Osteocyte (in vitro differentiated cells): Measurements from ENCODE around the gene INPP4B. TPM values are rescaled to one million over a fixed set of nuclear protein-coding genes. Genes with fewer than 3 reads are reported as not detected.

Source experiments
- DNase-seq: peaks from one replicate; pipeline ENCODE4 v3.0.0; 2021; ENCODE audit warnings: mixed read lengths; ENCODE audit not compliant: unreplicated experiment; ENCODE audit errors: extremely low spot score
- H3K27ac Mint-ChIP-seq: one replicate; pipeline ENCODE4 v1.8.0; 2021; ENCODE audit warnings: mild to moderate bottlenecking, mixed read lengths; ENCODE audit not compliant: unreplicated experiment
- H3K27me3 Mint-ChIP-seq: one replicate; pipeline ENCODE4 v1.8.0; 2021; ENCODE audit warnings: mixed read lengths; ENCODE audit not compliant: unreplicated experiment
- H3K36me3 Mint-ChIP-seq: one replicate; pipeline ENCODE4 v1.8.0; 2021; ENCODE audit warnings: mixed read lengths; ENCODE audit not compliant: unreplicated experiment
- H3K4me1 Mint-ChIP-seq: one replicate; pipeline ENCODE4 v1.8.0; 2021; ENCODE audit warnings: mixed read lengths; ENCODE audit not compliant: unreplicated experiment
- H3K4me3 Mint-ChIP-seq: one replicate; pipeline ENCODE4 v1.8.0; 2021; ENCODE audit warnings: mild to moderate bottlenecking, moderate library complexity, mixed read lengths; ENCODE audit not compliant: unreplicated experiment
- H3K9me3 Mint-ChIP-seq: one replicate; pipeline ENCODE4 v1.8.0; 2021; ENCODE audit warnings: mixed read lengths; ENCODE audit not compliant: unreplicated experiment
- total RNA-seq: library from RNA; stranded (reverse); gene quantifications from 2 replicates; pipeline ENCODE4 v1.2.1, GENCODE V29; 2021
- TF ChIP-seq, protein P1 (sequence below): fragments of 200-600 bp; sonication (generic); IDR thresholded peaks from 2 replicates; pipeline ENCODE4 v1.5.0; 2021; ENCODE audit warnings: antibody characterized with exemption, mild to moderate bottlenecking, moderate library complexity

INPP4B gene
- total RNA-seq, 1 donor from 2014 or later, result 10.9 TPM

DNA sequence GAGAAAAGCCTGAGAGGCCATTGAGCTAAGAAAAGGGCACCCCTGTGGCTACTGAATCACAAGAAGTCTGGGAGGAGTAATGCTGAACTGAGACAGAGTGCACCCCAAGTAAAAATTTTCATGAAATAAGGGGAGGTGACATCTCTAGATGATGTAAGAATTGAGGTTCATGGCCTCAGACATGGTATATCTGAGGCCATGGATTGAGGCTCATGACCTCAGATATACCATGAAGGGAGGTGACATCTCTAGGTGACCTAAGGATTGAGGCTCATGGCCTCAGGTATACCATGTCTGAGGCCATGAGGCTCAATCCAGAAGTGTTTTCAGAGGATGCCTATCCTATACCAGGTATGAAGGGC is 560.9 kb downstream of the INPP4B start:
- Mint-ChIP-seq H3K4me3 (no peak overlapping the region), H3K27me3 (no peaks in the 10 kb centered on the region), H3K36me3 (peaks cover 3% of the 10 kb centered on the region), H3K9me3 (peaks cover 4% of the 10 kb centered on the region), H3K4me1 (no peaks in the 10 kb centered on the region), H3K27ac (no peak overlapping the region)
- TF ChIP-seq, protein P1, sequence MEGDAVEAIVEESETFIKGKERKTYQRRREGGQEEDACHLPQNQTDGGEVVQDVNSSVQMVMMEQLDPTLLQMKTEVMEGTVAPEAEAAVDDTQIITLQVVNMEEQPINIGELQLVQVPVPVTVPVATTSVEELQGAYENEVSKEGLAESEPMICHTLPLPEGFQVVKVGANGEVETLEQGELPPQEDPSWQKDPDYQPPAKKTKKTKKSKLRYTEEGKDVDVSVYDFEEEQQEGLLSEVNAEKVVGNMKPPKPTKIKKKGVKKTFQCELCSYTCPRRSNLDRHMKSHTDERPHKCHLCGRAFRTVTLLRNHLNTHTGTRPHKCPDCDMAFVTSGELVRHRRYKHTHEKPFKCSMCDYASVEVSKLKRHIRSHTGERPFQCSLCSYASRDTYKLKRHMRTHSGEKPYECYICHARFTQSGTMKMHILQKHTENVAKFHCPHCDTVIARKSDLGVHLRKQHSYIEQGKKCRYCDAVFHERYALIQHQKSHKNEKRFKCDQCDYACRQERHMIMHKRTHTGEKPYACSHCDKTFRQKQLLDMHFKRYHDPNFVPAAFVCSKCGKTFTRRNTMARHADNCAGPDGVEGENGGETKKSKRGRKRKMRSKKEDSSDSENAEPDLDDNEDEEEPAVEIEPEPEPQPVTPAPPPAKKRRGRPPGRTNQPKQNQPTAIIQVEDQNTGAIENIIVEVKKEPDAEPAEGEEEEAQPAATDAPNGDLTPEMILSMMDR, result no peak
- no peak for DNase-seq

DNA sequence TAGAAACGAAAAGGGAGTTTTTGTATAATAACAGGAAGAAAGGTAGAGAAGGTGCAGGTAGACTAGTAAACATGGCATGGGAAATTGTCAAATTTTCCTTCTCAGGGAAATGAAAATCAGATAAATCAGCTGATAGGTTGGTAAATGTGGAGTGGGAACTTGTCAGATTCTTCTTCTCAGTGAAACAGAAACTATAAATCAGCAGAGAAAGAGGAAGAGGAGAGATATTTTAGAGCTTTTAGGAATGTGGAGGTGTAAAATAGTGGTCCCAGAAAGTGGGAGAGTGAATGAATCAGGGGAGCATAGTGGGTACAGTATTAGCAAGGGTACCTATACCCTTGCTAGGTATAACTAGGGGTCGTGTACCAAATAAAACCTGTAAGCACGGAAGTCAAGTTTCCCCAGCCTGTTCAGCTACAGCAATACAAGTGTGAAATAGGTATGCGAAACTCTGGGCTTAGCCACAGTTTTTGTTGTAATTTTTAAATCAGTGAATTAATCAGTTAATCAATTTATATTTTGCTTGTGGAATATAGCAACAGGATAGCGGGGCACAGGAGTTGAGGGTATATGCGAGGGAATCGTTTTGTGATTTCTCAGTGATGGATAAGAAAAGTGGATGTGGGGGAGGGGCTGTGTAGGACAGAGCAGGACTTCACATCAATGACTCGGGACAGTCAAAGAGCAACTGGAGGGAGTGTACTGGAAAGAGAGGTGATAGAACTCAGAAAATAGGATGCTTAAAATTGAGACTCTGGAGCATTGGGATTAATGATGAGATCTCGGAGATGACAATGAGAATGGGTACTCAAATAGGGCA is 561.5 kb downstream of the INPP4B start:
- Mint-ChIP-seq H3K27me3 (no peaks in the 10 kb centered on the region), H3K36me3 (peaks cover under 1% of the 10 kb centered on the region), H3K9me3 (peaks cover 1% of the 10 kb centered on the region), H3K27ac (no peak overlapping the region), H3K4me3 (no peak overlapping the region), H3K4me1 (no peaks in the 10 kb centered on the region)
- no peak for DNase-seq
- TF ChIP-seq, protein P1, result no peak

DNA sequence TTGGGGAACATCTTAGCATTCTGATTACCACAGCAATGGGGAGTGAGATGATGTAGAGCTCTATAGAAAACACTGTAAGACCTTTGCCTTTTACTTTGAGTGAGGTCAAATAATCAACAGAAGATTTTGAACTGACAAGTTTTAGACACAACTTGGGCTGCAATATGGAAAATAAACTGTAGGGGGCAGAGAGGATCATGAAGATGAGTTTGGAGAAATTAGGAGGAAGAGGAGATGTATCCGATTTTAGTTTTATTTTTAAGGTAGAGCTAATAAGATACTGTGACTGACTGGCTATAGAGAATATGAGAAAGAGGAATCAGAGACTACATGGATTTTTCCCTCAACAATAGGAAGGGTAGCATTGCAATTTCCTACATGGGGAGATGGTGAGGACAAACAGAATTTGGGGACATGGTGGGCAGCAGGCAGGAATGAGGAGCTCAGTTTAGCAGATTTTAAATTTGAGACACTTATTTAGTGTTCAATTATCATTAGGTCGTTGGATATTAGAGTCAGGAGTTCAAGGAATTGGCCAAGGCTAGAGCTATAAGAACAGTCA is 563.1 kb downstream of the INPP4B start:
- no peak for DNase-seq
- Mint-ChIP-seq H3K36me3 (no peaks in the 10 kb centered on the region), H3K4me3 (no peak overlapping the region), H3K9me3 (no peaks in the 10 kb centered on the region), H3K27me3 (no peaks in the 10 kb centered on the region), H3K27ac (no peak overlapping the region), H3K4me1 (no peaks in the 10 kb centered on the region)
- TF ChIP-seq, protein P1, result peak; percentile 39

DNA sequence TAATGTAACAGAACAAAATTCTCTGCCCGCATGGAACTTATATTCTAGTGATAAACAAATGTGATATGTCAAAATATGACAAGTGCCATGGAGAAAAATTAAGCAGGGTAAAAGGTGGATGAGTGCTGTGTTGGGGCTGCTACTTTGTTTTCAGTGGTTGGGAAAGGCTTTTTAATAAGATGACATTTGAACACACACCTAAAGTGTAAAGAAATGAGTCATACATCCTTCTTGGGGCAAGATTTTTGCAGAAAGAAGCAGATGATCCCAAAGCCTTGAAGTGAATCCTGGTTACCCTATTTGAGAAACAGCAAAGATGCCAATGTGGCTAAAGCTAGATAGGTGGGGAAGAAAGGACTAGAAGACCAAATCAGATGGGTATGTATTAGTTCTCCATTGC is 564.1 kb downstream of the INPP4B start:
- Mint-ChIP-seq H3K4me3 (no peak overlapping the region), H3K36me3 (no peaks in the 10 kb centered on the region), H3K4me1 (no peaks in the 10 kb centered on the region), H3K27ac (no peak overlapping the region), H3K9me3 (no peaks in the 10 kb centered on the region), H3K27me3 (no peaks in the 10 kb centered on the region)
- TF ChIP-seq, protein P1, result no peak
- DNase-seq, result no peak

DNA sequence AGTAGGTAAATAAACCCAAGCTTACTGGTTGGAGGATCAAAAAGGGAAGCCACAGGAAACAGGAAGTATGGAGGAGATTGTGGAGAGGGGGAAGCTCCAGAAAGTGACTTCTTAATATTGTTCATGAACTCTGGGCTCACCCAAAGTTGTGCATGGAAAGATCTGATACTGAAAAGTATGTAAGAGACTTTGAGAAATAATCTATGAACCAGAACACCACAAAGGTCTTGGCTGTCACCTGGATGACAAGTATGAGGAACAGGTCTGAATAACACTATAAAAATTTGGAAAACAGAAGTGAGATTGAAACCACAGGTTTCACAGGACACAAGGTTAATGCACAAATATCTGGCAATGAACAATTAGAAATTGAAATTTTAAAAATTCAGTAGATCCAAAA is 567.4 kb downstream of the INPP4B start:
- no peak overlapping the region for H3K27ac Mint-ChIP-seq
- H3K4me3 Mint-ChIP-seq, result no peak overlapping the region
- H3K4me1 Mint-ChIP-seq, result no peaks in the 10 kb centered on the region
- DNase-seq, result no peak
- H3K9me3 Mint-ChIP-seq, result no peaks in the 10 kb centered on the region
- TF ChIP-seq, protein P1, result no peak
- H3K36me3 Mint-ChIP-seq, result no peaks in the 10 kb centered on the region
- H3K27me3 Mint-ChIP-seq, result no peaks in the 10 kb centered on the region
